ENCODE data around the gene CCNQ. TPM values are rescaled to one million over a fixed set of nuclear protein-coding genes. Genes with fewer than 3 reads are reported as not detected.

The CCNQ gene
- total RNA-seq, 1 donor from 2014 or later, result 40.7 TPM

Other genes with a start within 250 kb of the CCNQ start
- not detected for gene PNMA6E, start 197.8 kb downstream of the CCNQ start, total RNA-seq
- 0.65 TPM for gene ZFP92, start 187.7 kb downstream of the CCNQ start, total RNA-seq
- 0.19 TPM for gene TREX2, start 153.1 kb downstream of the CCNQ start, total RNA-seq
- 18.6 TPM for gene HAUS7, start 128.6 kb downstream of the CCNQ start, total RNA-seq
- 35.3 TPM for gene BGN, start 104.2 kb downstream of the CCNQ start, total RNA-seq
- gene ATP2B3, start 81.5 kb downstream of the CCNQ start, total RNA-seq, result not detected
- gene DUSP9, start 48.1 kb upstream of the CCNQ start, total RNA-seq, result not detected
- gene PNCK, start 74.7 kb upstream of the CCNQ start, total RNA-seq, result 8.1 TPM
- gene SLC6A8, start 88.8 kb upstream of the CCNQ start, total RNA-seq, result 192 TPM
- gene BCAP31, start 125.2 kb upstream of the CCNQ start, total RNA-seq, result 86.4 TPM
- gene ABCD1, start 125.7 kb upstream of the CCNQ start, total RNA-seq, result 14.7 TPM
- 1.5 TPM for gene PLXNB3, start 165.1 kb upstream of the CCNQ start, total RNA-seq
- gene SRPK3, start 181.9 kb upstream of the CCNQ start, total RNA-seq, result 38.0 TPM
- gene IDH3G, start 195.2 kb upstream of the CCNQ start, total RNA-seq, result 76.9 TPM
- 129 TPM for gene SSR4, start 195.5 kb upstream of the CCNQ start, total RNA-seq
- 2.6 TPM for gene PDZD4, start 231.4 kb upstream of the CCNQ start, total RNA-seq

Measured in Right ventricle myocardium superior (tissue), 1 donor.